H9 (cell line): Measurements from ENCODE around the gene DUSP15. TPM values are rescaled to one million over a fixed set of nuclear protein-coding genes. Genes with fewer than 3 reads are reported as not detected.

ENCODE experiments used
- DNase-seq: peaks from one replicate; pipeline ENCODE4 v3.0.0-alpha.2; 2017
- H2AFZ ChIP-seq: one replicate; pipeline ENCODE4 v1.6.1; 2013; ENCODE audit warnings: mild to moderate bottlenecking, low read length, control low read depth, moderate library complexity
- H2AK5ac ChIP-seq: 2 replicates; pipeline ENCODE4 v1.6.1; 2013; ENCODE audit warnings: low read length, control low read depth, mixed read lengths; ENCODE audit not compliant: insufficient read length
- H2BK120ac ChIP-seq: one replicate; pipeline ENCODE4 v1.6.1; 2013; ENCODE audit warnings: low read depth, mild to moderate bottlenecking, low read length, control low read depth, inconsistent platforms; ENCODE audit not compliant: poor library complexity, severe bottlenecking
- H2BK12ac ChIP-seq: 2 replicates; pipeline ENCODE4 v1.6.1; 2013; ENCODE audit warnings: low read length, control low read depth, mixed read lengths, low read depth; ENCODE audit not compliant: insufficient read length
- H2BK15ac ChIP-seq: 2 replicates; pipeline ENCODE4 v1.6.1; 2013; ENCODE audit warnings: low read depth, low read length, control low read depth
- H2BK20ac ChIP-seq: one replicate; pipeline ENCODE4 v1.6.1; 2013; ENCODE audit warnings: low read depth, mild to moderate bottlenecking, low read length, control low read depth, inconsistent platforms; ENCODE audit not compliant: poor library complexity, severe bottlenecking
- H2BK5ac ChIP-seq: 2 replicates; pipeline ENCODE4 v1.6.1; 2013; ENCODE audit warnings: low read length, control low read depth, mixed read lengths; ENCODE audit not compliant: insufficient read length
- H3K14ac ChIP-seq: 2 replicates; pipeline ENCODE4 v1.6.1; 2013; ENCODE audit warnings: low read length, control low read depth; ENCODE audit not compliant: insufficient read depth
- H3K18ac ChIP-seq: 2 replicates; pipeline ENCODE4 v1.6.1; 2013; ENCODE audit warnings: low read depth, mild to moderate bottlenecking, mixed read lengths, low read length, control low read depth; ENCODE audit not compliant: insufficient read length
- H3K23ac ChIP-seq: 2 replicates; pipeline ENCODE4 v1.6.1; 2013; ENCODE audit warnings: low read length, control low read depth, mixed read lengths, low read depth; ENCODE audit not compliant: insufficient read length
- H3K23me2 ChIP-seq: 2 replicates; pipeline ENCODE4 v1.6.1; 2013; ENCODE audit warnings: low read depth, mild to moderate bottlenecking, mixed read lengths, low read length, control low read depth; ENCODE audit not compliant: insufficient read length, poor library complexity, severe bottlenecking
- H3K27ac ChIP-seq: 2 replicates; pipeline ENCODE4 v1.5.1; 2013; ENCODE audit warnings: low read length, control low read depth, mixed read lengths, low read depth; ENCODE audit not compliant: insufficient read length
- H3K27me3 ChIP-seq: 2 replicates; pipeline ENCODE4 v1.6.1; 2013; ENCODE audit warnings: low read length, control low read depth, inconsistent platforms; ENCODE audit not compliant: insufficient read depth
- H3K4ac ChIP-seq: 2 replicates; pipeline ENCODE4 v1.6.1; 2013; ENCODE audit warnings: low read depth, mild to moderate bottlenecking, control low read depth, inconsistent platforms, low read length, moderate library complexity
- H3K4me1 ChIP-seq: 2 replicates; pipeline ENCODE4 v1.6.1; 2013; ENCODE audit warnings: low read length, control low read depth, inconsistent platforms; ENCODE audit not compliant: insufficient read depth
- H3K4me2 ChIP-seq: 2 replicates; pipeline ENCODE4 v1.6.1; 2013; ENCODE audit warnings: low read length, control low read depth, mixed read lengths; ENCODE audit not compliant: insufficient read length, insufficient read depth
- H3K56ac ChIP-seq: 2 replicates; pipeline ENCODE4 v1.6.1; 2013; ENCODE audit warnings: low read depth, mild to moderate bottlenecking, mixed read lengths, low read length, control low read depth; ENCODE audit not compliant: insufficient read length
- H3K79me1 ChIP-seq: 2 replicates; pipeline ENCODE4 v1.6.1; 2013; ENCODE audit warnings: low read depth, mild to moderate bottlenecking, moderate library complexity, low read length, control low read depth, inconsistent platforms; ENCODE audit not compliant: insufficient read depth, poor library complexity, severe bottlenecking
- H3K79me2 ChIP-seq: 2 replicates; pipeline ENCODE4 v1.6.1; 2013; ENCODE audit warnings: low read length, control low read depth, inconsistent platforms; ENCODE audit not compliant: insufficient read depth
- H3K9ac ChIP-seq: 2 replicates; pipeline ENCODE4 v1.6.1; 2013; ENCODE audit warnings: low read length, control low read depth, mixed read lengths; ENCODE audit not compliant: insufficient read length; ENCODE audit errors: extremely low read depth
- H3K9me3 ChIP-seq: one replicate; pipeline ENCODE4 v1.6.1; 2013; ENCODE audit warnings: low read depth, low read length, inconsistent platforms; ENCODE audit not compliant: control insufficient read depth
- H3T11ph ChIP-seq: one replicate; pipeline ENCODE4 v1.6.1; 2013; ENCODE audit warnings: mild to moderate bottlenecking, low read length, control low read depth, inconsistent platforms
- H4K20me1 ChIP-seq: one replicate; pipeline ENCODE4 v1.6.1; 2013; ENCODE audit not compliant: control insufficient read depth, insufficient read length, insufficient read depth
- H4K5ac ChIP-seq: 2 replicates; pipeline ENCODE4 v1.6.1; 2013; ENCODE audit warnings: low read depth, mild to moderate bottlenecking, mixed read lengths, low read length, control low read depth; ENCODE audit not compliant: insufficient read length
- H4K8ac ChIP-seq: replicated peaks from 2 replicates; pipeline ENCODE4 v1.6.1; 2013; ENCODE audit warnings: low read length, control low read depth, mixed read lengths, low read depth; ENCODE audit not compliant: insufficient read length
- H4K91ac ChIP-seq: 2 replicates; pipeline ENCODE4 v1.6.1; 2013; ENCODE audit warnings: low read depth, mild to moderate bottlenecking, moderate library complexity, mixed read lengths, low read length, control low read depth; ENCODE audit not compliant: insufficient read length
- H3K27ac Mint-ChIP-seq, 3 experiments: 2 replicates in 2 of 3; 3 replicates in 1 of 3; pipeline ENCODE4 v1.8.0; 2020 to 2021; ENCODE audit warnings: mixed read lengths in 3 of 3, mild to moderate bottlenecking in 1 of 3, moderate library complexity in 1 of 3
- H3K27me3 Mint-ChIP-seq: 2 replicates; pipeline ENCODE4 v1.8.0; 2021; ENCODE audit warnings: low read depth, mild to moderate bottlenecking, moderate library complexity, mixed read lengths
- H3K36me3 Mint-ChIP-seq, 3 experiments: 2 replicates in 2 of 3; 3 replicates in 1 of 3; pipeline ENCODE4 v1.8.0; 2020 to 2021; ENCODE audit warnings: low read depth in 3 of 3, mixed read lengths in 3 of 3; ENCODE audit not compliant: insufficient read depth in 1 of 3
- H3K4me1 Mint-ChIP-seq, 2 experiments: 2 replicates each; pipeline ENCODE4 v1.8.0; 2020; ENCODE audit warnings: mixed read lengths in 2 of 2
- H3K4me3 Mint-ChIP-seq, 2 experiments: 2 replicates in 1 of 2; 3 replicates in 1 of 2; pipeline ENCODE4 v1.8.0; 2020 to 2021; ENCODE audit warnings: mild to moderate bottlenecking in 2 of 2, mixed read lengths in 2 of 2, moderate library complexity in 1 of 2
- H3K9me3 Mint-ChIP-seq, 2 experiments: 2 replicates in 1 of 2; 3 replicates in 1 of 2; pipeline ENCODE4 v1.8.0; 2020; ENCODE audit warnings: mild to moderate bottlenecking in 2 of 2, mixed read lengths in 2 of 2, moderate library complexity in 1 of 2
- CTCF ChIP-seq: fragments of 200-600 bp; sonication (generic); conservative IDR thresholded peaks from 3 replicates; pipeline ENCODE4 v1.8.0; 2021; ENCODE audit warnings: antibody characterized with exemption, mild to moderate bottlenecking
- WGBS: extraction: QIAGEN DNeasy Blood & Tissue Kit; methylation state at CpG from one replicate; pipeline ENCODE4 v1.1.7; 2013; ENCODE audit warnings: missing lambda C conversion rate, low lambda C conversion rate, mixed read lengths; ENCODE audit not compliant: insufficient read length; ENCODE audit errors: extremely low coverage; 5-methylcytosine and 5-hydroxymethylcytosine counted together
- total RNA-seq: library from RNA; stranded (reverse); gene quantifications from 2 replicates; pipeline ENCODE4 v1.2.1, GENCODE V29; 2021

Gene DUSP15
- total RNA-seq, 1 experiment from 2014 or later: 5.6 TPM

- WGBS: no CpG with 5 or more reads among the region's 11 CpGs
Observed at GRCh38 chr20:31851240-31851955, 18.9 kb downstream of the DUSP15 start.

More at GRCh38 chr20:31851240-31851955, 18.9 kb downstream of the DUSP15 start:
- TF ChIP-seq CTCF: no peak
- H2BK120ac ChIP-seq: no peak overlapping the region
- no peaks in the 10 kb centered on the region for H3K27me3 ChIP-seq
- no peak overlapping the region for H3T11ph ChIP-seq
- H3K9me3 Mint-ChIP-seq: no peaks in the 10 kb centered on the region
- no peak overlapping the region for H4K8ac ChIP-seq
- peak overlapping the region in 1 of 2 experiments; percentile 30; a peak in 1 of 5 replicates for H3K4me3 Mint-ChIP-seq
- H4K20me1 ChIP-seq: no peaks in the 10 kb centered on the region
- H2BK12ac ChIP-seq: no peak overlapping the region
- no peaks in the 10 kb centered on the region for H3K23me2 ChIP-seq
- no peak overlapping the region for H2BK20ac ChIP-seq
- H3K14ac ChIP-seq: no peak overlapping the region
- H3K27me3 Mint-ChIP-seq: peaks cover 51% of the 10 kb centered on the region
- DNase-seq: no peak
- no peaks in the 10 kb centered on the region for H3K79me2 ChIP-seq
- no peak overlapping the region for H3K18ac ChIP-seq
- H2BK15ac ChIP-seq: no peak overlapping the region
- H3K4me1 ChIP-seq: peaks cover 2% of the 10 kb centered on the region; the same call in 1 of the 2 replicates
- no peak overlapping the region for H4K91ac ChIP-seq
- no peak overlapping the region for H3K23ac ChIP-seq
- no peak overlapping the region for H3K56ac ChIP-seq
- no peaks in the 10 kb centered on the region for H3K79me1 ChIP-seq
- H2AK5ac ChIP-seq: no peak overlapping the region
- H3K9ac ChIP-seq: no peak overlapping the region
- H3K36me3 Mint-ChIP-seq: no peaks in the 10 kb centered on the region
- H2BK5ac ChIP-seq: no peak overlapping the region
- H3K4ac ChIP-seq: no peak overlapping the region
- H3K27ac Mint-ChIP-seq: no peak overlapping the region
- no peak overlapping the region for H3K4me2 ChIP-seq
- no peak overlapping the region for H4K5ac ChIP-seq
- H3K27ac ChIP-seq: no peak overlapping the region
- peaks cover 7 to 11% of the 10 kb centered on the region in 2 experiments for H3K4me1 Mint-ChIP-seq
- H3K9me3 ChIP-seq: no peaks in the 10 kb centered on the region
- no peak overlapping the region for H2AFZ ChIP-seq
